SH-SY5Y (cell line): ENCODE results near the gene ADSS2.

ENCODE experiments used
- GATA2 ChIP-seq: IDR thresholded peaks from 2 replicates; pipeline ENCODE4 v1.6.1; 2011; ENCODE audit warnings: mild to moderate bottlenecking, low read depth, low read length
- GATA3 ChIP-seq: IDR thresholded peaks from 2 replicates; pipeline ENCODE4 v1.6.1; 2011; ENCODE audit warnings: low read depth, mild to moderate bottlenecking, low read length, moderate library complexity

Gene ADSS2

GRCh38 chr1:244427647-244428046 lies 24.1 kb downstream of the ADSS2 start:
- no peak for TF ChIP-seq GATA2
- TF ChIP-seq GATA3, result no peak

DNA sequence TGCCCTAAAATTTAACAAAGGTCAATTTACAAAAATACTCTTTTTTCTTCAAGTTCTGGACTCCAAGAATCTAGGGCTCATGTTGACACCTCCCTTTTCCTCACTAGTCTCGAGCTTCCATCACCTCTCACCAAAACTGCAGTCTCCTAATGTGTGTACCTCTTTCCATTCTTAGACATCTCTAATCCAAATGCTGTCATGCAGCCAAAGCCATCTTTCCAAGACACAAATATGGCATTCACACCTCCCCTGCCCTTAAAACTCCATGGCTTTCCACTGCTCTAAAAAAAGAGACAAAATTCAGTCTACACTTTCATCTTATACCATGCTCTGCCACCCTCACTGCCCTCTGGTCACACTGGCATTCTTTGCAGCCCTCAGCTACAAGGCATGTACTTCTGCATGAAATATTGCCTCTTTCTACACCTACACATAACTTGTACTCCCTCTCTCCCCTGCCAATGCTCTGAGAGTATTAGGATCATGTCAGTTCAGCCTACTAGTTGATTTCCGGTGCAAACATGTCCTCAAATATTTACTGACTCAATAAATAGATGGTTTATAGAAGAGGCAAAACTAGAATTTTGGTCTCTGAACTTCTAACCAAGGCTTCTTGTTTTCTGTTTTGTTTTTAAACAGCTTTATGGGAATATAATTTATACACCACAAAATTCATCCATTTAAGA lies 26.9 kb downstream of the ADSS2 start:
- no peak for TF ChIP-seq GATA2
- TF ChIP-seq GATA3, result no peak

GRCh38 chr1:244422174-244422573 lies 29.5 kb downstream of the ADSS2 start:
- TF ChIP-seq GATA2, result no peak
- no peak for TF ChIP-seq GATA3

DNA sequence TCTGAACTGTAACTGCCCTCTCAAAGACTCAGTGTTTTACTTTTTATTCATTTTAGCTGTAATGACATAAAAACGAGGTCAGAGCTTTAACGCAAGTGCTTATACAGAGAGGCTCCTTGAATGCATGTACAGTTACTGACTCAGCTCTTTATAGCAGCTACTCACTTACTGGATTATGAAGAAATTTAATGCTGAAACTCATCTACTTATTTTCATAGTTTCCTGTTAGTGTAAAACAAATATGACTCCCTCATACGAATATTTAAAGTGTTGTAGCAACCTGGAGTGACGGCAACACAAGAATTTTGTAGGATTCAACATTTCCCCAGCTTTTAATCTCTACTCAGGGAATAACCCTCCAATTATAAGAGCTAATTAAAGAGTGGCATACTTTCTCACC lies 32.7 kb downstream of the ADSS2 start:
- no peak for TF ChIP-seq GATA3
- no peak for TF ChIP-seq GATA2

DNA sequence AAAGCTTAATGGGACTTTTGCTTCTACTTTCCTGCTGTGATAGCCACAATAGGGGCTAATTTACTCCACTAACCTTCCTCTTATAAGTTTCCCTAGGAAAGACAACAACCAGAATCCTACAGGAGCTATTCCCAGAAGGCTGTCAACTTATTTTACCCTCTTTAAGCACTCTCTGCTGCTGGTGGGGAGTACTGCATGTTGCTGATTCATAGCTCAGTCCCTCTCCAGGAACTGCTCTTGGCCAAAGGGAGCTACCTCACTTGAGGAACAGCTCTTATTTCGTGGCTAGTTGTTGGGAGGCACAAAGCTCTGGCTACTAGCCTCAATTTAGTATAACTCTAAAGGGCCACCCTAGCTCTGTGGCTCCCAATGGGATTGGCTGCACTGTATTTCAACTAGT lies 37.2 kb downstream of the ADSS2 start:
- no peak for TF ChIP-seq GATA3
- TF ChIP-seq GATA2, result no peak

DNA sequence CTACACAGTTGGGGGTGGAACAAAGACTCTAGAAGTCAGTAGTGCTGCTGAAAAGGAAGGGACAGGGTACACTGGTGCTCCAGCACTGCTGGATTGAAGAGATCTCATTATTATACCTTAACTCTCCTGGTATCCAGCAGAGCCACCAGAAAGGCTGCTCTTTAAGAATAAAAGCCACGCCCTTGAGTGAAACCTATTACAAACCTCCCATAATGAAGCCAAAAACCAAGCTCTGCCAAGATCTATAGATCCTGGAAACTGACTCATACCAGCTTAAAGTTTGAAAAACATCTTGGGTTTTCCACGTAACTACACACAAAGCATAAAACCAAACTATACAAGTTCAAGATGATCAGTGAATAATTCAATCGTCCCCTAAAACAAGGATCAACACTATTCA lies 38.0 kb downstream of the ADSS2 start:
- TF ChIP-seq GATA3 (no peak), GATA2 (no peak)

DNA sequence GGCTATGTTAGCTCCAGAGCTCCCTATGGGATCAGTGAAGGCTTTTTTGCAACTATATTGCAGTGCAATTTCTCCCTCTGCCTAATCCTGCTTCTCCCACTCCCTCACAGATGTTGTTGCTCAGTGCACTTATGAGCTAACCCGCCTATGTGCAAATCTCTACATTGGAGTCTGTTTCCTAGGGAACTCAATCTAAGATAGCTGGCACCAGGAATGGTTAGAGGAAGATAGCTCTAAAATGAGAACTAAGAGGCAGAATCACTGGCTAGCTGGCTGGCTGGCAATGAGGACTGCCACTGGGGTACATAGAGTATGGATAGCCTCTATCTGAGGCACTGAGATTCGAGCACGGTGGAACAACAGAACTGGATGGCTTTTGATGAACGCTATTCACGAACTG lies 39.5 kb downstream of the ADSS2 start:
- no peak for TF ChIP-seq GATA2

- TF ChIP-seq GATA3 (peak; percentile 52; the same call in 1 of the 2 replicates), GATA2 (peak; percentile 6; the same call in 1 of the 2 replicates)
These were observed 42.0 kb downstream of the ADSS2 start for GRCh38 chr1:244409701-244410100.

GRCh38 chr1:244406337-244406736 lies 45.4 kb downstream of the ADSS2 start:
- no peak for TF ChIP-seq GATA3
- TF ChIP-seq GATA2, result no peak

GRCh38 chr1:244405856-244406255 lies 45.9 kb downstream of the ADSS2 start:
- TF ChIP-seq GATA2 (no peak), GATA3 (no peak)

DNA sequence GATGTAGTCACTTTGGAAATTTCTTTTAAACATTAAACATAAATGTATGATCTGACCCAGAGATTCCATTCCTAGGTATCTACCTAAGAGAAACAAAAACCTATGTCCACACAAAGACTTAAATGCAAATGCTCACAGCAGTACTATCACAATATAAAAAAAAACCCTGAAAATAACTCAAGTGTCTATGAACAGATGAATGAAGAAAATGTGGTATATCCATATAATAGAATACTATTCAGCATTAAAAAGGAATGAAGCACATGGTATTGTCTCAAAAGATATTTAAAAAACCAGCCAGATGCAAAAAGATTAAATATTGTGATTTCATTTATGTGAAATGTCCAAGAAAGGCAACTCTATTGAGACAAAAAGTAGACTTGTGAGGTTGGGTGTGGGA lies 48.3 kb downstream of the ADSS2 start:
- no peak for TF ChIP-seq GATA3
- TF ChIP-seq GATA2, result no peak

GRCh38 chr1:244400974-244401373 lies 50.7 kb downstream of the ADSS2 start:
- no peak for TF ChIP-seq GATA3
- TF ChIP-seq GATA2, result no peak

GRCh38 chr1:244397131-244397530 lies 54.6 kb downstream of the ADSS2 start:
- TF ChIP-seq GATA2 (no peak), GATA3 (no peak)

DNA sequence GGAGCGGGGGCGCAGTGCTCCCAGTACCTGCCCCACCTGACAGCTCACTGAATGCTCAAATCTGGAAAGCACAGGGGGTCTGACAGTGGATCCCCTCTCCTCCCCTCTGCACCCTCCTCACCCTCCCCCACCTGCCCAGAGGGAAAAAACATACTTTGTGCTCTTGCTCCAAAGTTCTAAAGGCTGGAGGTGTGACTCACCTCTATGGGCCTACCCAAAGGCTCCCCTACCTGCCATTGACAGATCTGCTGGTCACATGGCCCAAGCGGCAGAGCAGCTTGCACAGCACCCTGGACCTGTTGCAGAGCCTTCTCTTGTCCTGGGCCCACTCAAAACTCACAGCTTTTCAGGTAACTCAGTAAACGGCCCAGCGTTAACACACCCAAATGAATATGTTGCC lies 55.7 kb downstream of the ADSS2 start:
- TF ChIP-seq GATA2 (no peak), GATA3 (no peak)

DNA sequence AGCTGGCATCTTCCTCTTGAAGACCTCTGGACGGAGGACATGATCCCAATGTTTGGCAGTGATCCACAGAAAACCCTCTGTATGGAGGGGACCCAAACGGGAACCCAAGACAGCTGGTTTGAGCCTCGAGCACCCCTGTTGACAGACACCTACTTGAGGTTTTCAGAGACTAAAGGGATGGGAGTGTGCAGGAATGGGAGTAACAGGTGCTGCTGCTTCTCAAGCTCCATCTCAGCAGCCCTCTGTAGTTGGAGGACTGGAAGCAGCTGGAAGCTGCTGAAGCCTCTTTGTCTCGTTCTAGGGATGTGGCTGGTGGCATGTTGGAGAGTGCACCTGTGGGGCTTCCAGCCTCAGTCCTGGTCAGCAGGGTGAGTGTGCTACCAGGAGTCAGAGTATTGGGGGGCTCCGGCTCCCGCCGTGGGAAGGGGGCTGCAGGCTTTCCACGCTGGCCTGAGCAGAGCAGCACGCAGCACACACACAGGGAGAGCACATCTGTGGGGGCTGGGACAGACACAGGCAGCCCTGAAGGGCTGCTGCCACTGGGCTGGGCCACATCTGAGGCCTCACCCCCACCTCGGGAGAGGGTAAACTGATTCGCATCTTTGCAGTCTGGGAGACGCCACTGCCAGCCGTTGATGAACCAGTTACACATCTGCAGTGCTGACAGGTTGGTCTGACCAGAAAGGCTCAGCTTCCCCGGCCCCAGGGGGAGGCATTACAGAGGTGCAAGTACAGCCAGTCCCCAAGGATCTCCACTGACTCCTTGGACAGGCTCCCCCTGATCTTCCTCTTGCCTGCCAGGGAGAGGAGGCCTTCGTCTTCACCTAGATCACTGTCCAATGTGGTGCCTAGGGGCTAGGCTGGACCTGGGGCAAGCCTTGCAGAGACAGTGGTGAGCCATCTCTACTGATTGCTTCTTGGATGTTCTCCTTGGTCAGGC lies 56.6 kb downstream of the ADSS2 start:
- TF ChIP-seq GATA3 (no peak), GATA2 (no peak)

- TF ChIP-seq GATA2, result no peak
- no peak for TF ChIP-seq GATA3
These were observed 57.4 kb downstream of the ADSS2 start for GRCh38 chr1:244394346-244394745.
